Erythroblast (primary cell): ENCODE data around the gene KLHDC8A.

Source experiments
- GATA1 ChIP-seq: IDR thresholded peaks from 2 replicates; pipeline ENCODE4 v1.6.1; 2011; ENCODE audit warnings: low read depth, mild to moderate bottlenecking, control low read depth, low read length, moderate library complexity
- POLR2A ChIP-seq: IDR thresholded peaks from 2 replicates; pipeline ENCODE4 v1.6.1; 2011; ENCODE audit warnings: mild to moderate bottlenecking, low read length

- no peak for TF ChIP-seq POLR2A
- no peak for TF ChIP-seq GATA1
These were observed 34.8 kb downstream of the KLHDC8A start for GRCh38 chr1:205321959-205322283.
